Stimulated activated CD4-positive, alpha-beta T cell treated with anti-CD3 and anti-CD28 coated beads, Interleukin-2, amount 100 ng/mL, for 24 hours (primary cell): ENCODE data around the gene TUBGCP2.
"Not testable (repeated sequence)": the region's sequence is repeated elsewhere in the genome, so short reads cannot be mapped to it uniquely, and the experiment has no call there.

Experiments used
- DNase-seq, 2 donors: peaks; one replicate each; pipeline ENCODE4 v3.0.0-alpha.2; 2020

Gene TUBGCP2

DNA sequence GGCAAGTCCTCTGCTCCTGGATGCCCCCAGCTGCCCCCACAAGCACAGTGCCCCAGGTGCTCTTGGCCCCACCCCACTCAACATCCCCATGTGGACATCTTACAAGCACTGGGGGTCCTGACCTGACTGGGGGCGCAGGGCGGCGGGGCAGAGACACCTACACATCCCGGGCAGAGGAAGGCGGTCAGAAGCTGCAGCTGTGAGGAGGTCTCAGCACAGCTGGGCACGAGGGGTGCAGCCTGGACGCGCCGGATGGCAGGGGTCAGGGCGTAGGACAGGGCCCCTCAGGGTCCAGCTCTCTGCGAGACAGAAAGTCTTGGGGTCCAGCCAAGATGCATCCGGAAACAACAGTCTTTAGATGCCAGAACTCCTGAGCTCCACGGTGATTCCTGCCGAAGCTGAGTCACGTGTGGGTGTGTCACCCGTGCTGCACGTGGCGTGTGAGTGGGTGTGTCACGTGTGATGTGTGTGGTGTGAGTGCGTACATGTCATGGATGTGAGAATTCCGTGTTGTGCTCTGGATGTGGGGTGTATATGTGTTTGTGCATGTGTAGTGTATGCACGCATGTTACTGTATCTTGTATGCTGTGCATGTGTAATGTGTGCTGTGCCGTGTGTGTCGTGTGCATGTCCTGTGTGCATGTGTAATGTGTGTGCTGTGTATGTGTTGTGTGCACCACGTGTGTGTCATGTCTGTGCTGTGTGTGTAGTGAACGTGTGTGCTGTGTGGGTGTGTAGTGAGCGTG lies 65.9 kb downstream of the TUBGCP2 start:
- DNase-seq, result no peak

DNA sequence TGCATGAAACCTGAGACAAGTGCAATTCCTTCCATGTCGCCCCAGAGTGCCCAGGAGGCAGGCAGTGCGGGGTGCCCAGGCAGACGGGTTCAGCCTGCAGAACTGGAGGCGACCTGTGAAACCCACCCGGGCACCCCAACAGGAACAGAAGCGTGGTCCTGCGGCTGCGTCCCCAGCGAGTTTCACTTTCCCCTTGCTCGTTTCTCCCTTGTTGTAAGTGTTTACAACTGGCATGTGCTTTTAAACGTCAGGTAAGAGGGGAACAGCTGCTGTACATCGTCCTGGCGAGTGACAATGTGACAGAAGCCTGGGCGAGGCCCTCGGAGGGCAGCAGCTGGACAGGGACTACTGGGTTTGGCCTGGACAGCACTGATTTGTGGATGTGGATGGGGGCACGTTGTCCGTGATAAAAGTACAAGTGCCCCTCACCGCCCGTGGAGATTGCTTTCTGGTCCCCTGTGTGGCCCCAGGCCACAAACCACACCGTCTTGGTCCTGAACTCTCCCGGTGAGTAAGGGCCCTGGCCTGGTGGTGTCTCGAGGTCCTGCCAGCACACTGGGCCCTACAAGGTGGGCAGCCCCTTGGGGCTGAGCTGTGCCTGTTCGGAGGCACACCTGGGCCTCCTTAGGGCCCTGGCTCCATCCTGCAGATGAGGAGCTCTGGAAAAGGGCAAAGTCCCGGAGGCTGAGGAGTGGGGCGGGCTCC lies 67.0 kb downstream of the TUBGCP2 start:
- DNase-seq, result no peak

DNA sequence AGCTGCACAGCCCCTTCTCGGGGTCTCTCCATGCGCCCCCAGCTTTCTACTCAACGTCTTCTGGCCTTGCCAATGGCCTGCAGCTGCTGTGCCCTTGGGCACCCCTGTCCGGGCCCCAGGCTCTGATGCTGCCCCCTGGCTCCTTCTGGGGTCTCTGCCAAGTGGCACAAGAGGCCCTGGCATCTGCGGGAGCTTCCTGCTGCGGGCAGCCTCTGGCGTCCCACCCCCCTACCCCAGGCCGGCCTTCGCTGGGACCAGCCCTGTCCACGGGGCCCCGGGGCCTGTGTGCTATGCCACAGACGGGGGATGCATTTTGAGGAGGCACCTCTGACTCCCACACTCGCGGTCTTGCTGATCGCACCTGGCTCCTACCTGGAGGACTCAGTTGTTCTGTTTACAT lies 68.7 kb downstream of the TUBGCP2 start:
- no peak for DNase-seq

DNA sequence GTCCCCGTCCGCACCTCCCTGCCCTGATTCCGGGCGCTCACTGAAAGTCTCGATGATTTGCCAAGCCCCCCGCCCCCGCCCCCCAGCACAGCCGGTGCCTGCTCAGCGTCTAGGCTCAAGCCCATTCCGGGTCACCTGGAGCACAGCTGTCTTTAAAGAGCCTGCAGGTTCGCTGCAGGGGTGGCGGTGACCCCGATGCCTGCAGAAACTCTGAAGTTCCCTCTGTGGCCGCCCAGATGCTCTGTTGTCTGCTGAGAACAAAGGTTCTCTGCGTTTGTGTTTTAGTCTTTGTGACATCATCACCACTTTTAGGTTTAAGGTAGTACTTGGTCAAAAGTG lies 70.2 kb downstream of the TUBGCP2 start:
- DNase-seq, result no peak

DNA sequence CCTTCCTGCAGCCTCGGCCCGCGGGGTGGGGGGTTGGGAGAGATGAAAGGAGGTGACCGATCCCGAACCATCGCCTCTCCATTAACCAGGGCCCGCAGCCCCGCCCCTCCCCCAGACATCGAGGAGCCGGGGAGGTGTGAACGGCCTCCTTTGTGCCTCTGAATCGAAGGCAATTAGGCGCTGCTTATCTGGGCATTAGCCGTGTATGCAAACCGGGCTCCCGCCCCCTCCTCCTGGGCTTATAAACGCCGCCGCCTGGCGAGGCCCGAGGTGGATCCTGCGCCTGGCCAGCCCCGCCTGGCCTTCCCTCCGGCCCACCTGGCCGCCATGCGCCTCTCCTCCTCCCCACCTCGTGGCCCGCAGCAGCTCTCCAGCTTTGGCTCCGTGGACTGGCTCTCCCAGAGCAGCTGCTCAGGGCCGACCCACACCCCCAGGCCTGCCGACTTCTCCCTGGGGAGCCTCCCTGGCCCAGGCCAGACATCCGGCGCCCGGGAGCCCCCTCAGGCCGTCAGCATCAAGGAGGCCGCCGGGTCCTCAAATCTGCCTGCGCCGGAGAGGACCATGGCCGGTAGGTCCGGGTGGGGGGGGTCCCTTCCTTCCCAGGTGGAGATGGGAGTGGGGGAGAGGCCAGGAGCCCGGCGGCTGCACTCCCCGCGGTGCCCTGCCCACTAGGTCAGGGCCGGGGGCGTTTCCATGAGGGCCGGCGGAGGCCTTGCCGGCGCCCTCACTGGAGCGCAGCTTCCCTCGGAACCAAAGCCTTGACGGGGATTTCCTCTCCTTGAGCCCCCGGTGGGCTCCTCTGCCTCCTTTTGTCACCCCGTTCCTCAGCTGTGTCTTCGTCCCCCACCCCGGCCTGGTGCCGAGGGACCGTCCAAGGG lies 70.8 kb downstream of the TUBGCP2 start, which contains the start of gene VENTX:
VENTX (plus strand) TSS at position 268 of the 878 bp plus-strand sequence; CDS start at position 328, 60 bp downstream.
- DNase-seq, result no peak

DNA sequence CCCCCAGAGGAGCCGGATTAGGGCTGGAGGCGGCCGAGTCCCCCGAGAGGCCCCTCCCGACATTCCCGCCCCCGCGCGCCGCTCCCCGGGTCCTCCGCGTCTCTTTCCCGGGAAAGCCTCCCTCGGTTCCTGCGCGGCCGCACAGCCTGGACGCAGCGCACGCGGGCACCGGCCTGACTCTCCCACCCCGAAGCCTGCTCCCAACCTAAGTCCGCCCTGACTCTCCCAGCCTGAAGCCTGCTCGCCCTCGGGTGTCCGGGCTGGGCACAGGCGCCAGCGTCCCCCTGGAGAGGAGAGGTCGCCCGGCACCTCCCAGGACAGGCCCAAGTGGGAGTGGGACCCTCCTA lies 71.5 kb downstream of the TUBGCP2 start:
- no peak for DNase-seq

DNA sequence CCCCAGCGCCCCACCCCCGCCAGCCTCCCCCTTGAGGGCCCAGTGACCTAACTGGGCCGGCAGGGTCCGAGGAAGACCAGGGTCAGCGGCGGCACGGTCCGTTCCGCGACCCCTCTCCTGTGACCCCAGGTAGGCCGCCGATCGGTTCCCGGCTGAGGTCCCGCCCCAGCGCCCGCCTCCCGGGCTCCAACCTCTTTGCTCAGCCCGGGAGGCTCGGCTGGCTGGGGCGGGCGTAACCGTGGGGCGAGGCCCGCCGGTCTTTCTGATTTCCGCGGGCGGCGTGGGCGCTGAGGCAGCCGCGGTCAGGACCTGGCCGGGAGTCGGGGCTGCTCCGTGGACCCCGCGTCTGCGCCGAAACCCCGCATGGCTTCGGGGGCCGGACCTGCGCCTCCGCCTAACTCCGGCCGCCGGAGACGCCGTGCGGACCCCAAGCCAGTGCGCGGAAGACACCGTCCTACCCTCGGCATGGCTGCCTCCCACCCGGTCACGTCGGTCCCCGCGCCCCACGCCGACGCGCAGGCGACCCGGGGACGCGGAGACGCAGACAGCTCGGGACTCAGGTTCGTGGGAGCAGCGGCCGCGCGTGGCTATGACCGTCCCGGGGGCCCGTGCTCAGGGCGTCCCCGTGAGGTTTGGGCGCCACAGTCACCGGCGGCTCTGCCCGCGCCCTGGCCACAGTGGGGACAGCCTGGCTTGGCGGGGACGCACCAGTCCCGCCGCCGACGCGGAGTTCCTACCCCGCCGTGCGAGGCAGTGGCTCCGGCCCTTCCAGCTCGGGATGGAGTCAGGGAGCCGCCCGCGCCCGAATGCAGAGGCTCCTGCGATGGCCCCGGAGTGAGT lies 72.1 kb downstream of the TUBGCP2 start:
- DNase-seq, result no peak

DNA sequence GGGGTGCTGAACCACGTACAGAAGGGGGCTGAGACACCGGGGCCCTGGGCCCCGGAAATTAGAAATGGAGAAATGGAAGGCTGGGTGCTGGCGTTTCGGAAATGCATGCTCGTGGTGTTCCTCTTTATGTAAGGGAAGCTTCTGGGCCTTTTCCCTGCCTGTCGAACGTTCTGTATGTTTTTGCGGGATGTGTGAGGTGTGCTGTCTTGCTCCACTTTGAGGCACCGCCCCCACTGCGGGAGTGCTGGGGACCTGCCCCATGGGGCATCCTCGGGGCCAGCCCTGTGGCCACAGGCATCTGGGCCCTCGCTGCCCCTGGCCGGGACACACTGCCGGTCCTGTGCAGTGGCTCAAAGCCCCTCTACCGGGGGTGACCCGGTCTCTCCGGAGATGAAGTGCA lies 72.7 kb downstream of the TUBGCP2 start:
- DNase-seq, result no peak

DNA sequence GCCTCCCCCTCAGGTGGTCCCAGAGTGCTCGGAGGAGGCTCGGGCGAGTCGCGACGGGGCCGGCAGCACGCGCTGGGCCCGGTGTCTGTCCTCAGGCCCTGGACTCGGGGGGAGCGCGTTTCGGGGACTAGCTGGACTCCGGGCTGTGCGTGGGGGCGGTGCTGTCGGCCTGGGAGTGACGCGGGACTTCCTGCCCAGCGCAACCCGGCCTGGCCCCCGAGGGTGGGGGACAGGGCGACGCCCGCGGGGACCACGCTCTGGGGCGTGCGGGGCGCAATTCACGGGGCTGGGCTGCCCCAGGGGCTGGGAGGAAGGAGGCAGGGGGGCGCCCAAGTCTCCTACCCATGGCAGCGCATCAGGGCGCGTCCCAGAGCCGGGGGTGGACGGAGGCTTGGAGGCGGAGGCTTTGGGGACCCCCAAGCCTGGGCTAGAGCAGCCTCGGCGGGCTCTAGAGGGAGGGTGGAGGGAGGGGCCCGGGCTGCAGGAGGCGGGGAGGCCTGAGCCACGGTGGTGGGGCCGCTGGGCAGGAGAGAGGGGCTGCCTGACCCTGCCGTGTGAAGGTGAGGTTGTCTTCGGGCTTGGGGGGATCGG lies 73.3 kb downstream of the TUBGCP2 start:
- no peak for DNase-seq

DNA sequence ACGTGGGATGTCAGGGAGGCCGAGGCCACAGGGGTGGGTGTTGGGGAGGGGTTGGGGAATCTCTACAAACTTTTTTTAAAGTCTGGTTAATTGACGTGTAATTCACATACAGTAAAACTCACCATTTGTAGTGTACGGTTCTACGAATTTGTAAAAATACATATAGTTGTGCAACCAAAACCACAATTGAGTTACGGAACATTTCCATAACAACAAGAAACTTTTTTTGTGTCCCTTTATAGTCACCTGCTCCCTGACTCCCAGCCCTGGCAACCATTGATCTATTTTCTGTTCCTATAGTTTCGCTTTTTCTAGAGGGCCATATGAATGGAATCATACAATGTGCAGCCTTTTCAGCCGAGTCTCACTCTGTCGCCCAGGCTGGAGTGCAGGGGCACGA lies 73.9 kb downstream of the TUBGCP2 start:
- not testable (repeated sequence) for DNase-seq

DNA sequence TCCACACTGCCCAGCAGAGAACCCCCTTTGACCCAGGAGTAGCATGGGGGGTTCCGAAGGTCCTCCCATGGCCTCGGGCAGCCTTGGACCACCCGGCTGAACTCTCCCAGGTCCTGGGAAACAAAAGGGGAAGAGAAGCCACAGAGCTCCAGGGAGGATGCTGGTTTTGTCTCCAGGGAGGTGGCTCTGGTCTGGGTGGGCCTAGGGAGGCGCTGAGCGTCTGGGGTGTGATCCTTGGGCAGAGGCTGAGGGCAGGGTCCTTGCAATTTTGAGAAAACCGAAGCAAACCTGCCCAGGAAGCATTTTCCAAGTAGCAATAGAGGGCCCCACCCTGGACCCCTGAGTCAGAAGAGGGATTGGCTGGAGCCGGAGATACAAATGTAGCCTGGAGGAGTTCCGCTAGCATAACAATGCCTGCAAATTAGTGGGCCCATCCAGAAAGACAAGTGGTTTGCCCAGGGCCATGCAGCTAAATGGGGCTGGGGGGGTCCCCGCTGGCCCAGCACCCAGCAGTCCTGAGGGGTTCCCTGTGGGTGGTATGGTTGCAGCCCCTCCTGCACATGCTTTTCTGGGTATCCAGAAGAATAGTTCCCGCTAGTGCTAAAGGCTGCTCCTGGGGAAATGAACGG lies 76.6 kb downstream of the TUBGCP2 start:
- no peak for DNase-seq

DNA sequence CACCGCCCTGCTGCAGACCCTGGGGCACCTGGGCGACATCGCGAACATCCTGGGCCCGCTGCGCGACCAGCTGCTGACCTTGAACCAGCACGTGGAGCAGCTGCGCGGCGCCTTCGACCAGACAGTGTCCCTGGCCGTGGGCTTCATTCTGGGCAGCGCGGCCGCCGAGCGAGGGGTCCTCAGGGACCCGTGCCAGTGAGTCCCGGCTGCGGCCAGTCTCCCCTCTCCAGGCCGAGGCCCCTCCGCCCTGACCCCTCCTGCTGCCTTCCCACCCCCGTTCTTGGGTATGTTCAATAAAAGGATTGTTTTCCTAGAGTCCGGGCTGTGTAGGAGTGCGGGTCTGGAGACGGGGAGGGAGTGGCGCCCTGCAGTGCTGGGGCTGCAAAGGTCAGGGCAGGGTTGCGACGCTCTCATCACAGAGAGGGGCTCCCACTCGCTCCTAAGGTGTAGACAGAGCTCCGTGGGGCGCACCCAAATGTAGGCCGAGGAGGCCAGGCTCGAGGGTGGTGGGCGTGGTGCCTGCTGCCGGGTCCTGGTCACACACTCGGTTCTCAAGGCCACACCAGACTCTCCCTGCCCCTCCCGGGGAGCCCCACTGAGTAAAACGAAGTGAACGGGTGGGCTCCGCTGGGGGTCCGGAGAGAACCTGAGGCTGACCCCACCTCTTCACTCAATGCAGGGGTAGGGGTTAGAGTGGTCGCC lies 77.3 kb downstream of the TUBGCP2 start:
- DNase-seq, result no peak

DNA sequence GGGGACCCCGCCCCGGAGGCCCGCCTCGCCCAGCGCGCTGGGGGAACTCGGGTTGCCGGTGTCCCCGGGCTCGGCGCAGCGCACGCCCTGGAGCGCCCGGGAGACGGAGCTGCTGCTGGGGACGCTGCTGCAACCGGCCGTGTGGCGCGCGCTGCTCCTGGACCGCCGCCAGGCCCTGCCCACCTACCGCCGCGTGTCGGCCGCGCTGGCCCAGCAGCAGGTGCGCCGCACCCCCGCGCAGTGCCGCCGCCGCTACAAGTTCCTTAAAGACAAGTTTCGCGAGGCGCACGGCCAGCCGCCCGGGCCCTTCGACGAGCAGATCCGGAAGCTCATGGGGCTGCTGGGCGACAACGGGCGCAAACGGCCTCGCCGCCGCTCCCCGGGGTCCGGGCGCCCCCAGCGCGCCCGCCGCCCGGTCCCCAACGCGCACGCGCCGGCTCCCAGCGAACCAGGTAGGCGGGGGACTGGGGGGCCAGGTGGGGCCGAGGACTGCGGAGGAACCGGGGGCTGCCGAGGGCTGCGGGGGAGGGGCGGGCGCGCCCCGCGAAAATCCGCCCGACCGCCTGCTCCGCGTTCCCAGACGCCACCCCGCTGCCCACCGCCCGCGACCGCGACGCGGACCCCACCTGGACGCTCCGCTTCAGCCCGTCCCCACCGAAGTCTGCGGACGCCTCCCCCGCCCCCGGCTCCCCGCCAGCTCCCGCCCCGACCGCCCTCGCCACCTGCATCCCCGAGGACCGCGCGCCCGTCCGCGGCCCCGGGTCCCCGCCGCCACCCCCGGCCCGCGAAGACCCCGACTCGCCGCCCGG lies 78.1 kb downstream of the TUBGCP2 start:
- DNase-seq, result peak in 1 of 2 donors; percentile 40

DNA sequence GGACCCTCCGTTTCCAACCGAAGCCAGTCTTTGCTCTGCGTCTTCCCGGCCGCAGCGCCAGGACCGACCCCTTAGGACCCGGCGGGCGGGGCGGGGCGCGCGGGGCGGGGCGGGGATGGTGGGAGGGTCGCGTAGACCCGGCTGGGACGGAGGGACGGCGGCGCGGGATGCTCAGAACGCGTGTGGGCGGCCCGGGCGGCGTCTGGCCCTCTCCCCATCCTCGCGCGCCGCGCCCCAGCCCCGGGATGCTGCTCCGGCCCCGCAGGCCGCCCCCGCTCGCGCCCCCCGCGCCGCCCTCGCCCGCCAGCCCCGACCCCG lies 78.7 kb downstream of the TUBGCP2 start, which contains the start of gene UTF1:
UTF1 (plus strand) TSS at position 174 of the 318 bp plus-strand sequence; CDS start at position 246, 72 bp downstream.
- DNase-seq, result no peak

DNA sequence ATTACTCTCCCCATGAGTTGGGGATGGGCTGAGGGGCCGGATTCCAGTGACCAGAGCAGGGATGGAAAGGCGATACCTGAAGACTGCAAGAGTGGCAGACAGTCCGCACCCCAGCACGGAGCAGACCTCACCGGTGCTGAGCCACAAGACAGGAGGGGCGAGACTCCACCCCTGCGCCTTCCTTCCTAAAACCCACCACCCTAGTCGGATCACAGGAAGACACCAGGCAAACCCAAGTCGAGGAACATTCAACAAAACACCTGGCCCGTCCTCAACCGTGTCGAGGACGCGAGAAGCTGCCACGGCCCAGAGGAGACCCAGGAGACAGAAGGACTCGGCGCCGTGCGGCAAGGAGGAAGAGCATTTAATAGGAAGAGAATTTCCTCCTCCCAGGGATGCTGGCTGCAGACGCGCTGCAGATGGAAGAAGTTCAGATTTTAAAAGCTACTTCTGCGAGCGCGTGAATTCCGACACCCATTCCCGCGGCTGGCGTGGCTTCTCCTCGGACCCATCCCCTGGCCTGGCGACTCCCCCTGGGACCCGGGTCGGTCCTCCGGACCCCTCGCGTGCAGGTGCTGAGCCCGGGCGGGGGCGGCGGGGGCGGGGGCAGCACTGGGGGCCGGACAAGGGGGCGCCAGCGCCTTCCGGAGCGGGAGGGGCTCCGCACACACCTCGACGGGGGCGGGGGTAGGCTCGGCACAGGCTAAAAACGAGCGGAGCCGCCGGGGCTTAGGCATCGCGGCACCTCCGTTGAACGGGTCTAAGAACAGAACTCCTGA lies 79.2 kb downstream of the TUBGCP2 start:
- no peak for DNase-seq
